HepG2 (cell line): ENCODE data around the gene TLCD5. TPM values are rescaled to one million over a fixed set of nuclear protein-coding genes. Genes with fewer than 3 reads are reported as not detected.

ENCODE experiments used
- ERF ChIP-seq: IDR thresholded peaks from 2 replicates; pipeline ENCODE4 v1.6.1; 2018; ENCODE audit warnings: missing biosample characterization, missing genetic modification reagents
- NBN ChIP-seq: fragments of 450-650 bp; conservative IDR thresholded peaks from 2 replicates; pipeline ENCODE4 v1.6.1; 2017
- NR2F6 ChIP-seq, 2 experiments: IDR thresholded peaks; 2 replicates each; pipeline ENCODE4 v1.6.1; 2016; ENCODE audit warnings: antibody characterized with exemption in 1 of 2, mild to moderate bottlenecking in 1 of 2
- POGZ ChIP-seq: sonication (generic); formaldehyde crosslinking; IDR thresholded peaks from 2 replicates; pipeline ENCODE4 v1.4.0; 2020; ENCODE audit warnings: mild to moderate bottlenecking, missing genetic modification reagents
- RAD21 ChIP-seq: fragments of 450-650 bp; formaldehyde crosslinking; IDR thresholded peaks from 2 replicates; pipeline ENCODE4 v1.5.0; 2020; ENCODE audit warnings: mild to moderate bottlenecking
- RBM39 ChIP-seq: fragments of 200-400 bp; formaldehyde crosslinking; IDR thresholded peaks from one replicate; pipeline ENCODE4 v1.6.1; 2018; ENCODE audit warnings: antibody characterized with exemption, mild to moderate bottlenecking, low read depth, low read length; ENCODE audit not compliant: poor library complexity, severe bottlenecking
- SKI ChIP-seq: fragments of 450-650 bp; IDR thresholded peaks from one replicate; pipeline ENCODE4 v1.6.1; 2018; ENCODE audit warnings: mild to moderate bottlenecking; ENCODE audit not compliant: partially characterized antibody
- SMAD3 ChIP-seq: sonication (generic); formaldehyde crosslinking; IDR thresholded peaks from 2 replicates; pipeline ENCODE4 v1.4.0; 2020; ENCODE audit warnings: missing genetic modification reagents
- TBX3 ChIP-seq: fragments of 450-650 bp; IDR thresholded peaks from 2 replicates; pipeline ENCODE4 v1.6.1; 2017; ENCODE audit warnings: antibody characterized with exemption, mild to moderate bottlenecking, inconsistent platforms, borderline replicate concordance
- ZNF230 ChIP-seq: sonication (generic); formaldehyde crosslinking; IDR thresholded peaks from 2 replicates; pipeline ENCODE4 v1.4.0; 2020; ENCODE audit warnings: mild to moderate bottlenecking, missing genetic modification reagents
- ZNF7 ChIP-seq: IDR thresholded peaks from 2 replicates; pipeline ENCODE4 v1.6.1; 2016; ENCODE audit warnings: missing biosample characterization, missing genetic modification reagents
- ZNF747 ChIP-seq: sonication (generic); formaldehyde crosslinking; IDR thresholded peaks from 2 replicates; pipeline ENCODE4 v1.8.1; 2023; ENCODE audit warnings: missing genetic modification reagents, mild to moderate bottlenecking, borderline replicate concordance
- ZNF839 ChIP-seq: sonication (generic); formaldehyde crosslinking; IDR thresholded peaks from 2 replicates; pipeline ENCODE4 v1.4.0; 2020; ENCODE audit warnings: missing genetic modification reagents, mild to moderate bottlenecking, borderline replicate concordance
- ZSCAN29 ChIP-seq: sonication (generic); formaldehyde crosslinking; conservative IDR thresholded peaks from 2 replicates; pipeline ENCODE4 v1.4.0; 2020; ENCODE audit warnings: mild to moderate bottlenecking, missing genetic modification reagents
- polyA plus RNA-seq, 8 experiments: library from polyadenylated mRNA; depleted of rRNA in 3 of 8; stranded (reverse) in 7 of 8; unstranded in 1 of 8; fragments of >200 nt; fragmentation: Illumina TruSeq in 4 of 8; extraction: Trizol in 4 of 8; gene quantifications; 2 replicates each; pipeline versions ENCODE4 v1.2.1 to v1.2.3, GENCODE V29; 2011 to 2016; ENCODE audit warnings: low read depth in 4 of 8, missing spikeins in 1 of 8, mixed read lengths in 1 of 8; ENCODE audit not compliant: insufficient read depth in 1 of 8
- total RNA-seq, 5 experiments: library from RNA; depleted of rRNA; stranded (reverse); fragments of >200 nt; fragmentation: Illumina TruSeq; extraction: Trizol; gene quantifications; 2 replicates each; pipeline ENCODE4 v1.2.3, GENCODE V29; 2016; ENCODE audit warnings: low read depth in 1 of 5
- TF ChIP-seq, protein P1 (sequence below): IDR thresholded peaks from 2 replicates; pipeline ENCODE4 v1.6.1; 2016
- TF ChIP-seq, protein P2 (sequence below): sonication (generic); formaldehyde crosslinking; IDR thresholded peaks from 2 replicates; pipeline ENCODE4 v1.5.1; 2020; ENCODE audit warnings: missing genetic modification reagents, mild to moderate bottlenecking, borderline replicate concordance
- TF ChIP-seq, protein P3 (sequence below): sonication (generic); formaldehyde crosslinking; IDR thresholded peaks from 2 replicates; pipeline ENCODE4 v1.8.0; 2022; ENCODE audit warnings: mild to moderate bottlenecking, missing genetic modification reagents, moderate library complexity
- TF ChIP-seq, protein P4 (sequence below): sonication (generic); formaldehyde crosslinking; IDR thresholded peaks from 2 replicates; pipeline ENCODE4; 2020; ENCODE audit warnings: missing genetic modification reagents, mild to moderate bottlenecking, borderline replicate concordance
- TF ChIP-seq, protein P5 (sequence below): sonication (generic); formaldehyde crosslinking; IDR thresholded peaks from 2 replicates; pipeline ENCODE4 v1.4.0; 2020; ENCODE audit warnings: missing genetic modification reagents; ENCODE audit errors: not compliant biosample characterization
- TF ChIP-seq, protein P6 (sequence below): sonication (generic); formaldehyde crosslinking; IDR thresholded peaks from 2 replicates; pipeline ENCODE4 v1.8.1; 2023; ENCODE audit warnings: mild to moderate bottlenecking, moderate library complexity, missing genetic modification reagents

The TLCD5 gene
- total and polyA plus RNA-seq, 2 of the 13 experiments (the other 11 are each of a cell fraction or from before 2014, with no cell fraction given), result 6.1 to 7.6 TPM

DNA sequence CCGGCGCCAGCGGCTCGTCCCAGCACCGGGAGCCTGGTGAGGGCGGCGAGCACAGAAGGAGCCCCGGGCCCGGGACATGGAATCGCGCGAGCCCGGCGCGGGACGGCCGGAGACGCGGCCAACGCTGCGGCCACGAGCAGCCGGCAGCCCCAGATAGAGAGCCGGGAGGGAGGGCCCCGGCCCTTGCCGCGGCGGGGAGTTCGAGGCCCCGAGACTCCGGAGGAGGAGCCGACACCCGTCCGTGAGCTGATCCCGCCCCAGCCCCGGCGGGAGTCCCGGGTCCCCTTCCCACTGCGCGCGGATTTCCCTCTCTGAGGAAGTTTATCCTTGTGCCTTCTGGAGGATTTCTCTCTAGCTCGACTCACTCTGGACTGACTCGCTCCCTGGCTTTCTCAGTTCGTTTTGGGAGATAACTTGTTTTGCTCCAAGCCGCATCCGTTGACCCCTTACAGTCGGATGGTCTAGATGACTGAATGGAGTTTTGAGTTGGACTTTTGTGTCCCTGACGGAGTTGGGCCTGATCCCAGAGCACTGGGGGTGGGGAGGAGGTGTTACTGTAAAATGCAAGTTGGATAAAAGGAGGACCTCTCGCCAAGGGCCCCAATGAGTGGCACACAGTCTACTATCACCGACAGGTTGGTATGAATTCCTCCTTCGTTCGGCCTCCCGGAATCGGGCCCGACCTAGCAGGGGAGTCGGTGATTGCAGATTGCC lies 11.7 kb downstream of the TLCD5 start (continued):
- TF ChIP-seq ZNF747 (CRISPR knock-in tag) (no peak), ZNF7 (no peak), ZNF839 (CRISPR knock-in tag) (0 out of 2 replicates have a peak, but pooled peaks have one; percentile 71), TBX3 (no peak), POGZ (CRISPR knock-in tag) (peak; percentile 11; the same call in 1 of the 2 replicates), NR2F6 (IDR thresholded peaks at IDR 0.05) (no peak), NR2F6 (CRISPR knock-in tag; IDR thresholded peaks at IDR 0.05) (no peak), ZSCAN29 (no peak), SMAD3 (CRISPR knock-in tag) (no peak; the same call in 1 of the 2 replicates), RBM39 (no peak), NBN (no peak), RAD21 (CRISPR knock-in tag) (0 out of 2 replicates have a peak, but pooled peaks have one; percentile 14), ZNF230 (no peak), SKI (no peak), ERF (CRISPR knock-in tag) (no peak)
- TF ChIP-seq, protein P1, sequence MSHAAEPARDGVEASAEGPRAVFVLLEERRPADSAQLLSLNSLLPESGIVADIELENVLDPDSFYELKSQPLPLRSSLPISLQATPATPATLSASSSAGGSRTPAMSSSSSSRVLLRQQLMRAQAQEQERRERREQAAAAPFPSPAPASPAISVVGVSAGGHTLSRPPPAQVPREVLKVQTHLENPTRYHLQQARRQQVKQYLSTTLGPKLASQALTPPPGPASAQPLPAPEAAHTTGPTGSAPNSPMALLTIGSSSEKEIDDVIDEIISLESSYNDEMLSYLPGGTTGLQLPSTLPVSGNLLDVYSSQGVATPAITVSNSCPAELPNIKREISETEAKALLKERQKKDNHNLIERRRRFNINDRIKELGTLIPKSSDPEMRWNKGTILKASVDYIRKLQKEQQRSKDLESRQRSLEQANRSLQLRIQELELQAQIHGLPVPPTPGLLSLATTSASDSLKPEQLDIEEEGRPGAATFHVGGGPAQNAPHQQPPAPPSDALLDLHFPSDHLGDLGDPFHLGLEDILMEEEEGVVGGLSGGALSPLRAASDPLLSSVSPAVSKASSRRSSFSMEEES (CRISPR knock-in tag), result no peak
- TF ChIP-seq, protein P2, sequence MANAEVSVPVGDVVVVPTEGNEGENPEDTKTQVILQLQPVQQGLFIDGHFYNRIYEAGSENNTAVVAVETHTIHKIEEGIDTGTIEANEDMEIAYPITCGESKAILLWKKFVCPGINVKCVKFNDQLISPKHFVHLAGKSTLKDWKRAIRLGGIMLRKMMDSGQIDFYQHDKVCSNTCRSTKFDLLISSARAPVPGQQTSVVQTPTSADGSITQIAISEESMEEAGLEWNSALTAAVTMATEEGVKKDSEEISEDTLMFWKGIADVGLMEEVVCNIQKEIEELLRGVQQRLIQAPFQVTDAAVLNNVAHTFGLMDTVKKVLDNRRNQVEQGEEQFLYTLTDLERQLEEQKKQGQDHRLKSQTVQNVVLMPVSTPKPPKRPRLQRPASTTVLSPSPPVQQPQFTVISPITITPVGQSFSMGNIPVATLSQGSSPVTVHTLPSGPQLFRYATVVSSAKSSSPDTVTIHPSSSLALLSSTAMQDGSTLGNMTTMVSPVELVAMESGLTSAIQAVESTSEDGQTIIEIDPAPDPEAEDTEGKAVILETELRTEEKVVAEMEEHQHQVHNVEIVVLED (CRISPR knock-in tag), result no peak; the same call in 1 of the 2 replicates
- TF ChIP-seq, protein P3, sequence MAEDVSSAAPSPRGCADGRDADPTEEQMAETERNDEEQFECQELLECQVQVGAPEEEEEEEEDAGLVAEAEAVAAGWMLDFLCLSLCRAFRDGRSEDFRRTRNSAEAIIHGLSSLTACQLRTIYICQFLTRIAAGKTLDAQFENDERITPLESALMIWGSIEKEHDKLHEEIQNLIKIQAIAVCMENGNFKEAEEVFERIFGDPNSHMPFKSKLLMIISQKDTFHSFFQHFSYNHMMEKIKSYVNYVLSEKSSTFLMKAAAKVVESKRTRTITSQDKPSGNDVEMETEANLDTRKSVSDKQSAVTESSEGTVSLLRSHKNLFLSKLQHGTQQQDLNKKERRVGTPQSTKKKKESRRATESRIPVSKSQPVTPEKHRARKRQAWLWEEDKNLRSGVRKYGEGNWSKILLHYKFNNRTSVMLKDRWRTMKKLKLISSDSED (CRISPR knock-in tag), result no peak
- TF ChIP-seq, protein P4, sequence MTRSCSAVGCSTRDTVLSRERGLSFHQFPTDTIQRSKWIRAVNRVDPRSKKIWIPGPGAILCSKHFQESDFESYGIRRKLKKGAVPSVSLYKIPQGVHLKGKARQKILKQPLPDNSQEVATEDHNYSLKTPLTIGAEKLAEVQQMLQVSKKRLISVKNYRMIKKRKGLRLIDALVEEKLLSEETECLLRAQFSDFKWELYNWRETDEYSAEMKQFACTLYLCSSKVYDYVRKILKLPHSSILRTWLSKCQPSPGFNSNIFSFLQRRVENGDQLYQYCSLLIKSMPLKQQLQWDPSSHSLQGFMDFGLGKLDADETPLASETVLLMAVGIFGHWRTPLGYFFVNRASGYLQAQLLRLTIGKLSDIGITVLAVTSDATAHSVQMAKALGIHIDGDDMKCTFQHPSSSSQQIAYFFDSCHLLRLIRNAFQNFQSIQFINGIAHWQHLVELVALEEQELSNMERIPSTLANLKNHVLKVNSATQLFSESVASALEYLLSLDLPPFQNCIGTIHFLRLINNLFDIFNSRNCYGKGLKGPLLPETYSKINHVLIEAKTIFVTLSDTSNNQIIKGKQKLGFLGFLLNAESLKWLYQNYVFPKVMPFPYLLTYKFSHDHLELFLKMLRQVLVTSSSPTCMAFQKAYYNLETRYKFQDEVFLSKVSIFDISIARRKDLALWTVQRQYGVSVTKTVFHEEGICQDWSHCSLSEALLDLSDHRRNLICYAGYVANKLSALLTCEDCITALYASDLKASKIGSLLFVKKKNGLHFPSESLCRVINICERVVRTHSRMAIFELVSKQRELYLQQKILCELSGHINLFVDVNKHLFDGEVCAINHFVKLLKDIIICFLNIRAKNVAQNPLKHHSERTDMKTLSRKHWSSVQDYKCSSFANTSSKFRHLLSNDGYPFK (CRISPR knock-in tag), result peak; percentile 36; the same call in 1 of the 2 replicates
- TF ChIP-seq, protein P5, sequence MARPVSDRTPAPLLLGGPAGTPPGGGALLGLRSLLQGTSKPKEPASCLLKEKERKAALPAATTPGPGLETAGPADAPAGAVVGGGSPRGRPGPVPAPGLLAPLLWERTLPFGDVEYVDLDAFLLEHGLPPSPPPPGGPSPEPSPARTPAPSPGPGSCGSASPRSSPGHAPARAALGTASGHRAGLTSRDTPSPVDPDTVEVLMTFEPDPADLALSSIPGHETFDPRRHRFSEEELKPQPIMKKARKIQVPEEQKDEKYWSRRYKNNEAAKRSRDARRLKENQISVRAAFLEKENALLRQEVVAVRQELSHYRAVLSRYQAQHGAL (CRISPR knock-in tag), result no peak
- TF ChIP-seq, protein P6, sequence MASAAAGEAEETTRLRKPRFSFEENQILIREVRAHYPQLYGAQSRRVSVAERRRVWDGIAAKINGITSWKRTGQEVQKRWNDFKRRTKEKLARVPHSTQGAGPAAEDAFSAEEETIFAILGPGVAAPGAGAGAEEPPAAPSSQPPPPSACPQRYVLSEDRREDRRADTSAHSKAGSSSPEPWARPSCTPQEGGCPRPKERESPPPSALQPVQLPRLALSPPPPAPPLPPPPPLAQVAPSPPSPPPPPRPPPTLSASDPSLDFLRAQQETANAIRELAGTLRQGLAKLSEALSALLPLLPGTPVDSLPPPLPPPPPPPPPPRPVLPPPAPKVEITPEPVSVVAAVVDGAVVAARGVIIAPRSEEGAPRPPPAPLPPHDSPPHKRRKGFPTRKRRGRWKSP (CRISPR knock-in tag), result no peak
